GM19240 (cell line): ENCODE measurements around the gene STX18.
"Not testable (repeated sequence)": the region's sequence is repeated elsewhere in the genome, so short reads cannot be mapped to it uniquely, and the experiment has no call there.

ENCODE experiments used
- DNase-seq: peaks from one replicate; pipeline ENCODE4 v3.0.0; 2011; ENCODE audit warnings: low spot score; ENCODE audit not compliant: insufficient read length

STX18 gene

GRCh38 chr4:4555916-4556315 lies 14.1 kb upstream of the STX18 start:
- no peak for DNase-seq

DNA sequence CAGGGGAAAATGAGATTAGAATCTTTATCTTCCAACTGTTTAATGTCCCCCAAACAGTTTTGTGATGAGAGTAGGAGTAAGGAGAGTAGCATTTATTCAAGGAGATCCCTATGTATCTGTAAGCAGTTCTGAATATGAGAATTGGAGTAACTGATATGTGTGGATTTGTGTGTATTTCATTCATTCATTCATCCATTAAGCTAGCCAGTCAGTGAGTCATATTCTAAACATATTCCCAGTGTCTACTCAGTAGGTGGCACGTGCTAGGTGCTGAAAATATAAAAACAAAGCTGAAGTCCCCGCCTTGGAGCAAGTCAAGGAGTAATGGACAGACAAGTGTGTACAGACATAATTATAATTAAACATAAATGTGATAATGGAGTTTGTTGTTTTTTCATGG lies 12.4 kb upstream of the STX18 start:
- DNase-seq = no peak

DNA sequence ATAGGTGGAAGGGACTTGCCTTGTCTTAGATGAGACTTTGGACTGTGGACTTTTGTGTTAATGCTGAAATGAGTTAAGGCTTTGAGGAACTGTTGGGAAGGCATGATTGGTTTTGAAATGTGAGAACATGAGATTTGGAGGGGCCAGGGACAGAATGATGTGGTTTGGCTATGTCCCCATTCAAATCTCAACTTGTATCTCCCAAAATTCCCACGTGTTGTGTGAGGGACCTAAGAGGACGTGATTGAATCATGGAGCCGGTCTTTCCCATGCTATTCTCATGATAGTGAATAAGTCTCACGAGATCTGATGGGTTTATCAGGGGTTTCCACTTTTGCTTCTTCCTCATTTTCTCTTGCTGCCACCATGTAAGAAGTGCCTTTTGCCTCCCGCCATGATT lies 10.2 kb upstream of the STX18 start:
- not testable (repeated sequence) for DNase-seq

DNA sequence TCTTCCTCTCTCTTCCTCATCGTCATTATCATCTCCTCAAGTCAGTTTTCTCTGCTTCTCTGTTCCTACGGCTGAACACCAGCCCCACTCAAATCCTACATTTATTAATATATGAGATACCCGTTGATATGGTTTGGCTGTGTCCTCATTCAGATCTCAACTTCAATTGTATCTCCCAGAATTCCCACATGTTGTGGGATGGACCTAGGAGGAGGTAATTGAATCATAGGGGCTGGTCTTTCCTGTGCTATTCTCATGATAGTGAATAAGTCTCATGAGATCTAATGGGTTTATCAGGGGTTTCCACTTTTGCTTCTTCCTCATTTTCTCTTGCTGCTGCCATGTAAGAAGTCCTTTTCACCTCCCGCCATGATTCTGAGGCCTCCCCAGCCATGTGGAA lies 8.3 kb upstream of the STX18 start:
- DNase-seq = not testable (repeated sequence)

GRCh38 chr4:4549534-4549933 lies 7.7 kb upstream of the STX18 start:
- DNase-seq = no peak

GRCh38 chr4:4542774-4543485 lies 1.1 kb upstream of the STX18 start:
- DNase-seq = no peak

DNA sequence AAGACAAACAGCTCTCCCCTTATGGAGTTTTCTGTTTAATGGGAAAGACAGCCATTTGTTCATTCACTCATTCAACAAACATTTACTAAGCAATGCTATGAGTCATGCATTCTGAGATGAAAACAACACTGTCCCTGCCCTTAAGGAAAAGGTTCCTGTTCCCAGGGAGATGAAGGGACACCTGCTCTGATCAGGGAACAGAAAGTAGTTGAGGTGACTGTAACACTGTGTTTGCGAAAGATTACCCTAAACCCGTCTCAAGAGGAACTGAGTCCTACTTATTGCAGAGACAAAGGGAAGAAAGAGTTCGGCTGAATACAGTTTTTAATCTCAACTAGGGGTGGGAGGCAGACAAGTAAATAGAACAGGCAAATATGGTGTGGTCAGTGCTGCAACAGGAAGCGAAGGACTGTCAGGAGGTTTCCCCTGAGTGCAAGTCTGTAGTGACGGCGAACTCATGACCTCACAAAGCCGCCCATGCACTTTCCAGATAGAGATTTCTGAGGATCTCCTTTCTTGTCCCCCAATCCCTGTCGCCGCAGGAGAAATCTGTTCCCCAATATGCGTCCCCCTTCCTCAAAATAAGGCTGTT lies 712 bp downstream of the STX18 start:
- peak; percentile 21 for DNase-seq

DNA sequence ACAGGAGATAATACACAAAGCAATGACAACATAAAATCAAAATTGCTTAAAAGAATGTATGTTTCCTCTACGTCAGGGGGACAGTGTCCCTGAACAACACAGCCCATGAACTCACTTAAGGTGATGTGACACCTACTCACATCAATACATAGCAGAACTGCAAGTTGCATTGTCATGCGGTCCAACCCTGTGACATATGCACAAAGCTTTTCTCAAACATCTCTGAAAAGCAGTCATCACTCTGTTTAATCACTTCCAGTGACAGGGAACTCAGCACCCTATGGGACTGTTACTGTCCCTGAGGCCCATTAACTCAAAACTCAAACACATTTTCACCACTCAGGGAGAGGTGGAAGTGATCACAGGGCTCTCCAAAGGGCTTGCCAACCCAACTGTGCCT lies 2.4 kb downstream of the STX18 start:
- no peak for DNase-seq

- no peak for DNase-seq
These were observed 6.3 kb downstream of the STX18 start for GRCh38 chr4:4535590-4535989.

DNA sequence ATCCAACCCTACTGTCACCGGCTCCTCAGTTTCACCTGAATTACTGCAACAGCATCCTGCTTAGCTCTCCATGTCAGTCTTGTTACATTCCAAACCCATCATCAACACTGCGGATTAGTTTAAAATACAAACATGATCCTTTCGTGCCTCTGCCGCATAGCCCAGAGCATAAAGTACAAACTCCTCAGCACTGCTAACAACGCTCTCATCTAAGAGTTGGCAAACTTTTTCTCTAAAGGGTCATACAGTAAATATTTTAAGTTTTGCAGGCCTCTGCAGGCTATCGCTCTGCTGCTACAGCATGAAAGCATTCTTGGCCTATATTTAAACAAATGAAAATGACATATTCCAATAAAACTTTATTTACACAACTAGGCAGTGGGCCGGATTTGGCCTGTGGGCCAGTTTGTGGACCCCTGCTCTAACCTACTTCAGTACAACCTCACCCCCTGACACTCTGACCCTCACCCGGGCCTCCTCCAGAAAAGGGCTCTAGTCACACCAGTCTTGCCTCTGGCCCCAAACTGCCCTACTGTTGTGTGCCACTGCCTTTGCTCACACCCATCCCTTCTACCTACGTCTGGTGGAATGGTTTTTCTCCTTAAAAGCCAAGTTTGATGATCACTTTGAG lies 7.2 kb downstream of the STX18 start:
- no peak for DNase-seq

GRCh38 chr4:4533461-4534169 lies 8.2 kb downstream of the STX18 start:
- no peak for DNase-seq

- no peak for DNase-seq
These were observed 9.3 kb downstream of the STX18 start for GRCh38 chr4:4532371-4533154.

DNA sequence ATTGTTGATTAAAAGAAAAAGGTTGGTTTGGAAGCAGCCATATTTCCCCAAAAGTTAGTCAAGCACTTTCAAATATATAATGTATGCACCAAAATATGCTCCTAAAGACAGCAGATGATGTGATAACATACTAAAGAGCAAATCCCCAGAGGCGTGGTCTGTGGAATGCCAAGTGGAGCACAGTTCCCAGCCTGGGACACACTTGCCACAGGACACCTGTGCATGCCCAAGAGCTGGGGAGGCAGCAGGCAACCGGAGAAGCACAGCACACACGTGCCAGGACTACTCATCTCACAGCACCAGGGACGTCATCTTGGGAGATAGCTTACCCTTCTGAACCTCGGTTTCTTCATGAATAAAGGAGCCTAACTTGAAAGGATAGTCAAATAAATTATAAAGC lies 12.5 kb downstream of the STX18 start:
- no peak for DNase-seq

DNA sequence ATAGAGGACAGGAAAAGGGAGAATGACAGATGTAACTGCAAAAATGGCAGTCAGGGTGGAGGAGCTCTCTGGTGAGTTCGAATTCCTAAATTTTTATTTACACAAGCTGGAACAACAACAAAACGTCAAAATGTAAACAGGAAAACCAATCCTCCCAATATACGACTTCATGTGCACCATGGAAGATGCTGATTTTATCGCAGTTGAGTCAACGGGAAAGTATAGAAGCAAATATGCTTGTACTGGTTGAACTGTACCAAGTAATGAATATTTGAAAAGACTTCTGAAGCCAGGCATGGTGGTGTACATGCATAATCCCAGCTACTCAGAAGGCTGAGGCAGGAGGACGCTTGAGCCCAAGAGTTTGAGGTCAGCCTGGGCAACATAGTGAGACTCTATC lies 15.4 kb downstream of the STX18 start:
- DNase-seq = no peak

DNA sequence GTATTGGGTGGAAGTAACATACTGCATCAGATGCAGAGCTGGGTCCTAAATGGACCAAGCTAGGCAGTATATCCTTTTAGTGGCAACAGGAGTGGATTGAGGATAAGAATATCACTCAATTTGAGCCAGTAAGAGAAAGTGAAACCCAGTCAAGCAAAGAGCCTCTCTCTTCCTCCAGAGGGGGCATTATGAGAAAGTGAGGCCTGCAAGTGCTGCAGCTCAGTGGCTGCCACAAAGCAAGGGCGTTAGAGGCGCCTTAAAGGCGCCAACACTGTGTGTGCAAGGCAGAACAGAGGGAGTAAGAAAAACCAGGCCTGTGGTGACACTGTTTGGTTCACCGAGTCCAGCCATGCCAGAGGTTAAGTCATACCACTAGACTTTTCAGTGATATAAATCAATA lies 17.5 kb downstream of the STX18 start:
- DNase-seq = peak; percentile 55

GRCh38 chr4:4521731-4522130 lies 20.1 kb downstream of the STX18 start:
- no peak for DNase-seq

DNA sequence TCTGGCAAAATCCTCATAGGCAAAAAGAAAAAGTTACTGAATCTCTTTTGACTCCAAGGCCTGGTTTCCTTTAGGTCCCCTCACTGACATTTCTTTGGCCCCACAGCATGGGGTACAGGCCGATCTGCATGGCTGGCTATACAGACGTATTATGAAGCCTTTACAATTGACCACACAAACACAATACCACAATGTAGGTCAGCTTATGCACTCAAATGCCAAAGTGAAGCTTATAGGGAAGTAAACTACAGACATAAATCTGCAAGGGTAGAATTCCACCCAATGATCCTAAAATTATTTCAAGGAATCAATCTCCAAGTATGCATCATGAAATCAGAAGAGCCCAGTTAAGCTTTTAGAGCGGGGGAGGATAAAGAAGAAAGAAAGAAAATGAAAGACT lies 20.7 kb downstream of the STX18 start:
- no peak for DNase-seq

- no peak for DNase-seq
These were observed 22.5 kb downstream of the STX18 start for GRCh38 chr4:4519297-4519894.

- DNase-seq = no peak
These were observed 23.1 kb downstream of the STX18 start for GRCh38 chr4:4518747-4519146.

GRCh38 chr4:4514786-4515185 lies 27.1 kb downstream of the STX18 start:
- DNase-seq = no peak

- DNase-seq = no peak
These were observed 29.6 kb downstream of the STX18 start for GRCh38 chr4:4512282-4512681.
